Testis (tissue), 3 donors: ENCODE measurements around the gene CZIB. TPM values are rescaled to one million over a fixed set of nuclear protein-coding genes. Genes with fewer than 3 reads are reported as not detected.

Experiments
- DNase-seq: peaks from one replicate; pipeline ENCODE4 v3.0.0-alpha.2; 2019
- H3K27ac ChIP-seq, 2 donors: fragments of 200-600 bp; sonication (generic); one replicate each; pipeline ENCODE4 v1.5.1; 2019
- H3K27me3 ChIP-seq: fragments of 200-600 bp; sonication (generic); one replicate; pipeline ENCODE4 v1.5.1; 2019
- H3K36me3 ChIP-seq: fragments of 200-600 bp; sonication (generic); one replicate; pipeline ENCODE4 v1.5.1; 2017; ENCODE audit warnings: low read depth; ENCODE audit errors: missing control alignments
- H3K4me1 ChIP-seq: fragments of 200-600 bp; sonication (generic); one replicate; pipeline ENCODE4 v1.5.1; 2019
- H3K4me3 ChIP-seq, 2 donors: fragments of 200-600 bp; sonication (generic); one replicate each; pipeline ENCODE4 v1.5.1; 2017 to 2019
- H3K9me3 ChIP-seq: fragments of 200-600 bp; sonication (generic); one replicate; pipeline ENCODE4 v1.5.1; 2017
- POLR2A ChIP-seq: fragments of 450-650 bp; IDR thresholded peaks from one replicate; pipeline ENCODE4 v1.6.1; 2017; ENCODE audit warnings: antibody characterized with exemption, mild to moderate bottlenecking, moderate library complexity
- WGBS, 2 donors: methylation state at CpG; one replicate each; pipeline ENCODE4 v1.1.5; 2018; 5-methylcytosine and 5-hydroxymethylcytosine counted together
- intact Hi-C: fragments of 100-400 bp; cut with DNase I; formaldehyde crosslinking; loops from one replicate; pipeline ENCODE4 v1.15.1; 2023; ENCODE audit warnings: low total_unique reads
- polyA plus RNA-seq: library from polyadenylated mRNA; stranded (reverse); fragments of 350-450 nt; fragmentation: Illumina TruSeq; extraction: RNeasy Lipid Tissue Mini Kit (QIAGEN cat#74804); gene quantifications from one replicate; pipeline ENCODE4 v1.2.3, GENCODE V29; 2014; ENCODE audit warnings: low read depth, low replicate concordance; ENCODE audit not compliant: insufficient read depth
- total RNA-seq, 2 donors: library from RNA; depleted of rRNA; stranded (reverse); fragments of >200 nt; gene quantifications; one replicate each; pipeline ENCODE4 v1.2.3, GENCODE V29; 2016
- TF ChIP-seq, protein P1 (sequence below), 3 experiments: fragments of 450-650 bp in 2 of 3; fragments of 200-600 bp in 1 of 3; sonication (generic) in 1 of 3; IDR thresholded peaks; one replicate each; pipeline ENCODE4 v1.5.1; 2016 to 2019; ENCODE audit warnings: antibody characterized with exemption in 3 of 3, mild to moderate bottlenecking in 2 of 3, moderate library complexity in 1 of 3

CZIB gene
- total and polyA plus RNA-seq, 3 donors from 2014 or later = 55.0 to 97.2 (median 55.4) TPM

DNA sequence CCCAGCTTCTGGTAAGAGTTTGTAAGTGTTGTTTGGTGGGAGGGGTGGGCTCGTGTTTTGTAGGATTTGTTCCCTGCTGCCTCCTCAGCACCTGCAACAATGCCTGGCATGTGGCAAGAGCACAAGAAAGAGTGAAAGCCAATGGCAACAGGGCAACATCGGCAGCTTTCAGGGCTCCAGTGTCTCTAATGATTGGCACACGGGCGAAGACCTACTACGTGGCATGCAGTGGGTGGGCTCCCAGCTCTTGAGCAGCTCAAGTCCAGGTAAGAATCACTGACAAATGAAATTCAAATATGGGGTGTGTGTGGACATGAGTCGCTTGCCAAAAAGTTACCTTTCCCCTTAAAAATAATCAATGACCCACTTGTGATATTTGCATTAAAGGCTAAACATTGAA is 54.1 kb downstream of the CZIB start:
- DNase-seq = no peak
- H3K9me3 ChIP-seq = no peaks in the 10 kb centered on the region
- no peak overlapping the region for H3K27ac ChIP-seq
- WGBS, 2 donors = 85 to 86% methylated on average over 6 of the region's 6 CpGs
- no peaks in the 10 kb centered on the region for H3K4me1 ChIP-seq
- no peak for TF ChIP-seq POLR2A
- TF ChIP-seq, protein P1, sequence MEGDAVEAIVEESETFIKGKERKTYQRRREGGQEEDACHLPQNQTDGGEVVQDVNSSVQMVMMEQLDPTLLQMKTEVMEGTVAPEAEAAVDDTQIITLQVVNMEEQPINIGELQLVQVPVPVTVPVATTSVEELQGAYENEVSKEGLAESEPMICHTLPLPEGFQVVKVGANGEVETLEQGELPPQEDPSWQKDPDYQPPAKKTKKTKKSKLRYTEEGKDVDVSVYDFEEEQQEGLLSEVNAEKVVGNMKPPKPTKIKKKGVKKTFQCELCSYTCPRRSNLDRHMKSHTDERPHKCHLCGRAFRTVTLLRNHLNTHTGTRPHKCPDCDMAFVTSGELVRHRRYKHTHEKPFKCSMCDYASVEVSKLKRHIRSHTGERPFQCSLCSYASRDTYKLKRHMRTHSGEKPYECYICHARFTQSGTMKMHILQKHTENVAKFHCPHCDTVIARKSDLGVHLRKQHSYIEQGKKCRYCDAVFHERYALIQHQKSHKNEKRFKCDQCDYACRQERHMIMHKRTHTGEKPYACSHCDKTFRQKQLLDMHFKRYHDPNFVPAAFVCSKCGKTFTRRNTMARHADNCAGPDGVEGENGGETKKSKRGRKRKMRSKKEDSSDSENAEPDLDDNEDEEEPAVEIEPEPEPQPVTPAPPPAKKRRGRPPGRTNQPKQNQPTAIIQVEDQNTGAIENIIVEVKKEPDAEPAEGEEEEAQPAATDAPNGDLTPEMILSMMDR (IDR thresholded peaks at IDR 0.05) = no peak
- intact Hi-C loops = no loop called here
- H3K4me3 ChIP-seq = no peak overlapping the region
- no peaks in the 10 kb centered on the region for H3K36me3 ChIP-seq
- no peaks in the 10 kb centered on the region for H3K27me3 ChIP-seq

GRCh38 chr1:53165408-53165961 is 54.9 kb downstream of the CZIB start:
- WGBS, 2 donors = 95 to 97% methylated on average over 5 of the region's 5 CpGs
- H3K4me1 ChIP-seq = no peaks in the 10 kb centered on the region
- DNase-seq = no peak
- H3K27ac ChIP-seq = no peak overlapping the region
- no peak overlapping the region for H3K4me3 ChIP-seq
- intact Hi-C loops = no loop called here
- H3K9me3 ChIP-seq = no peaks in the 10 kb centered on the region
- no peak for TF ChIP-seq POLR2A
- TF ChIP-seq, protein P1 (IDR thresholded peaks at IDR 0.05) = no peak
- no peaks in the 10 kb centered on the region for H3K36me3 ChIP-seq
- no peaks in the 10 kb centered on the region for H3K27me3 ChIP-seq

Other genes with a start within 250 kb of the CZIB start
- 100 to 1,000 TPM in 1 of 2 donors, 10 to 100 TPM in 1; 87.5 to 104 TPM for gene PODN, start 158.4 kb downstream of the CZIB start, total RNA-seq
- 69.3 TPM for gene PODN, start 158.4 kb downstream of the CZIB start, polyA plus RNA-seq
- gene SLC1A7, start 78.0 kb downstream of the CZIB start, total RNA-seq = 1 to 10 TPM in 1 of 2 donors, under 1 TPM in 1; 0.47 to 1.2 TPM
- 0.32 TPM for gene SLC1A7, start 78.0 kb downstream of the CZIB start, polyA plus RNA-seq
- gene CPT2, start 23.8 kb downstream of the CZIB start, total RNA-seq = 10 to 100 TPM; 44.4 to 61.7 TPM
- gene CPT2, start 23.8 kb downstream of the CZIB start, polyA plus RNA-seq = 36.9 TPM
- gene MAGOH, start 17.9 kb upstream of the CZIB start, total RNA-seq = 10 to 100 TPM; 32.0 to 39.1 TPM
- 50.0 TPM for gene MAGOH, start 17.9 kb upstream of the CZIB start, polyA plus RNA-seq
- gene LRP8, start 107.4 kb upstream of the CZIB start, total RNA-seq = 100 to 1,000 TPM; 223 to 253 TPM
- gene LRP8, start 107.4 kb upstream of the CZIB start, polyA plus RNA-seq = 64.3 TPM
- gene DMRTB1, start 238.8 kb upstream of the CZIB start, total RNA-seq = 10 to 100 TPM; 44.5 to 51.8 TPM
- 107 TPM for gene DMRTB1, start 238.8 kb upstream of the CZIB start, polyA plus RNA-seq